Coronary artery (tissue), 2 donors: ENCODE results near the gene SH3PXD2B.
A peak's percentile ranks its signal among the peaks of the same experiment; 100 is the strongest.

Source experiments
- DNase-seq: peaks from one replicate; pipeline ENCODE4 v3.0.0-alpha.2; 2017; ENCODE audit warnings: low spot score
- H3K27ac ChIP-seq, 2 donors: fragments of 200-600 bp; sonication (generic); one replicate each; pipeline ENCODE4 v1.5.1; 2016 to 2019
- H3K4me3 ChIP-seq: fragments of 200-600 bp; sonication (generic); 2 replicates; pipeline ENCODE4 v1.5.1; 2016; ENCODE audit warnings: mild to moderate bottlenecking, moderate library complexity
- TF ChIP-seq, protein P1 (sequence below): fragments of 200-600 bp; sonication (generic); IDR thresholded peaks from one replicate; pipeline ENCODE4 v1.5.1; 2019; ENCODE audit warnings: antibody characterized with exemption

The SH3PXD2B gene

DNA sequence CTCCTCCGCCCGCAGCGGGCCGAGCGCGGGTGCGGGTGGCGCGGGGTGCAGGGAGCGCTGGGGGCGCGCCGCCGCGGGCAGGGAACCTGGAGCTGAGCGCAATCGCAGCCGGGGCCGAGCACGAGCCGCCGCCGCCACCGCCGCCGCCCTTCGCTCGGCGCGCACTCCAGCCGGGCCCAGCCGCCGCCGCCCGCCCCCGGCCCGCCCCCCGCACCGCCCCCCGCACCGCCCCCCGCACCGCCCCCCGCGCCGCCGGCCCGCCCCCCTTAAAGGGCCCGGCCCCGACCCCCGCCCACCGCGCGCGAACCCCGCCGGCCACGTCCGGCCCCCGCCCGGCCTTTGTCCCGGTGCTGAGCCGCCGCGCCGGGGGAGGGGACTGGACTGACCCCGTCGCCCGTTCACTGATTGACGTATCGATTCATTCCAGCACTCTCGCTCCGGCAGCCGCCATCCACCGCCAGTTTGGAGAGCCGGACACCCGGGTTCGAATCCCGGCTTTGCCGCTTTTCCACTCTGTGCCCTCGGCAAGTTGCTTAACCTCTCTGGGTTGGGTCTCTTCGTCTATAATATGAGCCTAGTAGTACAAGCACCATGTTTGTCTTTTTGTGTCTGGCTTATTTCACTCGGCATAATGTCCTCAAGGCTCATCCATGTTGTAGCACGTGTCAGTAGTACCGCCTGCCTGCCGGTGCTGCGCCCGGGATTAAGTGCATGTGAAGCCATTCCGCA is at the start of gene SH3PXD2B:
TSS of gene SH3PXD2B (minus strand) at position 168 of the 729 bp plus-strand sequence. CDS start 173 bp downstream, outside the sequence.
- TF ChIP-seq, protein P1, sequence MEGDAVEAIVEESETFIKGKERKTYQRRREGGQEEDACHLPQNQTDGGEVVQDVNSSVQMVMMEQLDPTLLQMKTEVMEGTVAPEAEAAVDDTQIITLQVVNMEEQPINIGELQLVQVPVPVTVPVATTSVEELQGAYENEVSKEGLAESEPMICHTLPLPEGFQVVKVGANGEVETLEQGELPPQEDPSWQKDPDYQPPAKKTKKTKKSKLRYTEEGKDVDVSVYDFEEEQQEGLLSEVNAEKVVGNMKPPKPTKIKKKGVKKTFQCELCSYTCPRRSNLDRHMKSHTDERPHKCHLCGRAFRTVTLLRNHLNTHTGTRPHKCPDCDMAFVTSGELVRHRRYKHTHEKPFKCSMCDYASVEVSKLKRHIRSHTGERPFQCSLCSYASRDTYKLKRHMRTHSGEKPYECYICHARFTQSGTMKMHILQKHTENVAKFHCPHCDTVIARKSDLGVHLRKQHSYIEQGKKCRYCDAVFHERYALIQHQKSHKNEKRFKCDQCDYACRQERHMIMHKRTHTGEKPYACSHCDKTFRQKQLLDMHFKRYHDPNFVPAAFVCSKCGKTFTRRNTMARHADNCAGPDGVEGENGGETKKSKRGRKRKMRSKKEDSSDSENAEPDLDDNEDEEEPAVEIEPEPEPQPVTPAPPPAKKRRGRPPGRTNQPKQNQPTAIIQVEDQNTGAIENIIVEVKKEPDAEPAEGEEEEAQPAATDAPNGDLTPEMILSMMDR, result no peak
- DNase-seq, result no peak
- H3K27ac ChIP-seq, result peak within 1 kb of the TSS; percentile 87 to 97
- H3K4me3 ChIP-seq, result peak within 1 kb of the TSS; percentile 99

- Histone ChIP-seq H3K4me3 (no peak overlapping the region), H3K27ac (peak overlapping the region in 1 of 2 donors; percentile 66)
- TF ChIP-seq, protein P1, result no peak
- peak; percentile 40 for DNase-seq
These were observed 48.6 kb upstream of the SH3PXD2B start for GRCh38 chr5:172502969-172503368.

DNA sequence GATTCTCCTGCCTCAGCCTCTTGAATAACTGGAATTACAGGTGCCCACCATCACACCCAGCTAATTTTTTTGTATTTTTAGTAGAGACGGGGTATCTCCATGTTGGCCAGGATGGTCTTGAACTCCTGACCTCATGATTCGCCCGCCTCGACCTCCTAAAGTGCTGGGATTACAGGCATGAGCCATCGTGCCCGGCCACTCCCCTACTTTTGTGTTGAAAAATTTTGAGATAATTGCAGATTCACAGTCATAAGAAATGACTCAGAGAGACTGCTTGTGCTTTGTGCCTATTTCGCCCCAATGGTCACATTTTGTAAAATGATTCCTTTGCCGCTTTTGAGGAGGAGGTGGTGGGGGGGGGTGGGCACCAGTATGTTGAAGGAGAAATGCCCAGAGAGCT is 48.1 kb upstream of the SH3PXD2B start:
- TF ChIP-seq, protein P1, result no peak
- peak overlapping the region in 1 of 2 donors; percentile 66 for H3K27ac ChIP-seq
- peak; percentile 31 for DNase-seq
- H3K4me3 ChIP-seq, result no peak overlapping the region

DNA sequence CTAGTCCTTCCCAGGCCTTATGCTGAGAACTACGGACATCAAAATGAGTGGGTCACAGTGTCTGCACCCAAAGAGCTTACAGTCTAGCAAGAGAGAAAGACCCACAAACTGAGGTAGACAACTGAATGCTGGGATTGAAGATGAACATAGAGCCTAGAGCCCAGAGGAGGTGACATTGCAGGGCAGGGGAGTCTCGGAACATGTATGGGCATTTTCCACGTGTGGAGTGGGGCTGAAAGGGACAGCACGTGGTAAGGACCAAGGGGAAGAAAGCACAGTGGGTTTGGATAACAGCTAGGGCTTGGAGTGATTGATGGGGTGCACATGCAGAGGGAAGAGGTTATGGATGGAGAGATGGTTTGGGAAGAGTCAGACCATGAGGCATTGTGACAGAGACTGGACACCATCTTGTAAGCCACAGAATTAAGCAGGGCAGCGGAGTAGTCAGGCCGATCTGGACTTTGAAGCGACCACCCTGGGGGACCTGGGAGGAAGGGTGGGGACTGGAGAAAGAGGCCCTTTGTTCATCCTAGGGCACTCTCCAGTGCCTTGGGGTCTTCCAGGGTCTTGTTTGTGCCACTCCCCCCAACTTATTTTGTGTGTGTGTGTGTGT is 47.5 kb upstream of the SH3PXD2B start:
- Histone ChIP-seq H3K27ac (no peak overlapping the region), H3K4me3 (no peak overlapping the region)
- peak; percentile 58 for DNase-seq
- TF ChIP-seq, protein P1, result no peak

DNA sequence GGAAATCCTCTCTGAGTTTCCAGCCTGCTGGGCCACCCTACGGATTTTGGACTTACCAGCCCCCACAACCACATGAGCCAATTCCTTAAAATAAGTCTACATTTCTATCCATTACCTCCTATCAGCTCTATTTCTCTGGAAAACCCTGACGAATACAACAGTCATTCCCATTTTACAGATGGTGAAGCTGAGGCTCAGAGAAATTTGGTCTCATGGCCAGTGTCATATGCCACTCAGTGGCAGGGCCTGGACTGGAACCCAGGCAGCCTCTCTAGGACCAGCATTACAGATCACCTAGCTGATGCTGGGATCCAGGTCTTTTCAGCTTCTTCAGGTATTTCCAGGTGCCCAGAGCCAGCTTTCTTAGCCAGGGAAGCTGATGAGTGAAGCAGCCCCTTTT is 45.0 kb upstream of the SH3PXD2B start:
- H3K27ac ChIP-seq, result no peak overlapping the region
- H3K4me3 ChIP-seq, result no peak overlapping the region
- TF ChIP-seq, protein P1, result no peak
- DNase-seq, result peak; percentile 16

DNA sequence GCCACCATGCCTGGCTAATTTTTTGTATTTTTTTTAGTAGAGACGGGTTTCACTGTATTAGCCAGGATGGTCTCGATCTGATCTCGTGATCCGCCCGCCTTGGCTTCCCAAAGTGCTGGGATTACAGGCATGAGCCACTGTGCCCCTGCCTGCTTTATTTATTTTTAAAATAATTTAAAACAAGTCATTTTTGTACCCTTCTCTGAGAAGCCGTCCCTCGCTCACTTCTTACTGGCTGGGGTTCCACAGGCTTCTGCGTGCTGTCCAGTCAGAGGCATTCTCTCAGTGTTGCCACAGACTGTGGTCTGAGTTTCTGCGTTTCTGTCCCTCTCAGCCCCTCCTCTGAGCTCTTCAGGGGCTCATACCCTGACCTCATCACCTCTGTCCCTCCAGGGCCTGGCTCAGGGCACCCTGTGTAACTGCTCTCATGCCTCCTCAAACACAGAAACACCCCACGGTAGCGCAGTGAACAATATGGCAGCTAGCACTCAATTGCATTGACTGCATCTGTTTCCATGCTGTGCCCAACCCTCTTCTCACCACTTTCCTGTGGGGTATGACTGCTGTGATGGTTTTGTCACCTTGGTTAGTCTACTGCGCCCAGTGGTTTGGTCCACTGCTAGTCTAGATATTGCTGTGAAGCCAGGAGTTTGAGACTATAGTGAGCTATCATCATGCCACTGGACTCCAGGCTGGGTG is 44.3 kb upstream of the SH3PXD2B start:
- DNase-seq, result peak; percentile 50
- TF ChIP-seq, protein P1, result no peak
- Histone ChIP-seq H3K4me3 (no peak overlapping the region), H3K27ac (no peak overlapping the region)
